Epidermal melanocyte (primary cell): ENCODE data around the gene PACSIN2.

Experiments used
- DNase-seq: peaks from one replicate; pipeline ENCODE4 v3.0.0; 2011; ENCODE audit warnings: low spot score; ENCODE audit not compliant: insufficient read length

Gene PACSIN2

DNA sequence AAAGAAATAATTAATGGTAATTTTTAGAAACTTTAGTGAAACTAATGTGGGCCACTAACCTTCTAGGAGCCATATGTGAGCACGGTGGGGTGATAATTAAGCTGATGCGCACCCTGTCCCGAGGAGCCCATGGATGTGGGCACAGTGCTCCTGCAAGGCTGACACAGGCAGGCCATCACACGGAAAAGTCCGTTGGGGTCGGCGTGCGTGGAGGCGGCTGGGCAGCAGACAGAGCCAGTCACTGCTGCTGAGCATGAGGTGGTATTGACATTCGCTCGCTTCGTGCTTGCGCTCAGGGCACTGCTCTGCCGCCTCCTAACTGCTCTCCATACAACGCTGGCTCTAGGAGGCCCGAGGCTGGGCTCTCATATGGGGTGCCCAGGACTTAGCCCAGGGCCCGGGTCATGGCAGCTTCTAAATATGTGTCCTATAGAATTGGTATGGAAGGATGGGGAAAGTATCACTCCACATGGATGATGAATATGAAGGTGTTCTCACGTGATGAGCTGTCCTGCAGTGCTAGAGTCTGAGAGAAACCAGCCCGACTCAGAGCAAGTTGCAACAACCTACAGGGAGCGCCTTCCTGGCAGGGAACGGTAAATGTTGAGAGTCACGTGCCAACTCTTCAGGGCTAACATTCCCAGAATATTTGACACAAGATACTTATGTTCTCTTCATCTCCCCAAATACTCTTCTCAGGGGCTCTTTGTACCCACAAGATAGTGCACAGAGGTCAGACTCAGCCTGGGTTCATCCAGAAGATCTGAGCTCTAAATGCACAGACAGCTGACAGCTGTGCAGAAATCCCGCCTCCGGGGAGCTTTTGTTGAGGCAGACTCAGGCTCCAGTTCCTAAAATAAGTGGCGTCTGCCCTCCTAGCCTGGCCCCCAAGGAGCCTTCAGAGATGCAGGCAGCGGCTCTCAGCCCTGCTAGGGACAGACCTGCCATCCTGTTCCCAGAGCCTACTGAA lies 107.3 kb downstream of the PACSIN2 start:
- DNase-seq = no peak

DNA sequence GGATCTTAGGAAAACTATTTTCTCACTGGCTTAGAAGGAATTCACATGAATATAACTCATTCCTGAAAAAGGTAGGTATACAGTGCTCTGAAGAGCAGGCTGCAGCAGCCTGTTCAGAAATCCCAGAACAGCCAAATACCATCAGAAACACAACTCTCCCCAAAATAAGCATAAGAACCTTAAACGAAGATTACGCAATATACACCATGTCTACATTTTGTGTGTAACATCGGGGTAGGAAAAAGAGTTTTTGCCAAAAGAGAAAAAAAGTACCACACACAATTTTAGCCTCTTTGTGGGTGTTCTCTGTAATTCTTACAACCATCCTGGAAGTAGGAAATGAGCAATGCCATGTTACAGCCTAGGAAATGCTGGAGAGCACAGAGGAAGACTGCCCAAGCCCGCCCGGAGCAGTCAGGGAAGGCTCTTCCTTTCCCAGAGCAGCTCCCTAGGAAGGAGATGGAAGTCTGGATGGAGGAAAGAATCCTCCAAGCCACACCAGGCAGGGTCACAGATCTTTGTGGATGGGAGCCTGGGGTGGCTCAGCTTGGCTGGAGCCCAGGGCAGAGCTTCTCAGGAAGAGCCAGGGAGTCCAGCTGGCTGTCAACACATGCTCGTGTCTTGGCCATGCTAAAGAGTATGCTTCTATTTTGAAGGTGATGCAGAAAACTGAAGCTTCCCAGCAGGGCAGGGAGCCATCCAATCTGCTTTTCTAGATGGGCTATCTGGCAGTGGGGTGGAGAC lies 108.2 kb downstream of the PACSIN2 start:
- no peak for DNase-seq

DNA sequence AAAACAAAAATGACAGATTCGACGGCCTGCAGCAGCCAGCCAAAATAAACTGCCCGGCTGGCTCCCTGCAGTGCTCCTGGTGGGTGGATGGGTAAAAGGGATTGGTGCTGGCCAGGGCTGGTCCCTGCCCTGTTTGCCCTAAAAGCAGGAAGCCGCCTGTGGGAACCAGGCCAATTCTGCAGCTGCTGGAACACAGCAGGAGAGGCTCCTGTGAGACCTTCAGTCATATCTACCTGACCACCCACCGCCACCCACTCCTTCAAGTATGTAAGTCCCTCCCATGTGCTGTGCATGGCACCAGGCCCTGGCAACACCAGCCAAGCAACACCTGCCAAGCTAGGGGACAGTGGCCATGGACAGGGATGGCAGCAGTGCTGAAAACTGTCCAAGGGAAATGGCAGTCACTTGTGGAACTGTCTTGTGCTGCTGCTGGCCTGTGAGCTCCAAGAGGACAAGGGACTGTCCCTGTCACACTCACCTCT lies 109.2 kb downstream of the PACSIN2 start:
- DNase-seq = no peak

DNA sequence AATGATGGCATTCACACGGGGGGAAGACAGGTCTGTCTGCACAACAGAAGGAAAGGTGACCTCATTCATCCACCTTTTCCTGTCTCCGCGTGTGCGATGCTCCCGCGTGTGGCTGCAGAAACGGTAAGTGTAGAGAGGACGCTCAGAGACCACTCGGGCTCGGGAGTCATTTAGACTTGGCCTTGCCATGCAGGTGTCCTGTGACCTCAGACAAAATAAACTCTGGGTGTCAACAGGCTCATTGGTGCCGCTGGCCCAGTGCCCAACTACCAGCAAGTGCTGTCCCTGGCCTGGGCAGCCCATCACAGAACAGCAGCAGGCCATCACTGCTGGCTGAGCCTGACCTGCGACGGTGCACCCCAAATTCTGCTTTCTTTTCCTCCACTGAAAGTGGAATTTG lies 109.7 kb downstream of the PACSIN2 start:
- no peak for DNase-seq

DNA sequence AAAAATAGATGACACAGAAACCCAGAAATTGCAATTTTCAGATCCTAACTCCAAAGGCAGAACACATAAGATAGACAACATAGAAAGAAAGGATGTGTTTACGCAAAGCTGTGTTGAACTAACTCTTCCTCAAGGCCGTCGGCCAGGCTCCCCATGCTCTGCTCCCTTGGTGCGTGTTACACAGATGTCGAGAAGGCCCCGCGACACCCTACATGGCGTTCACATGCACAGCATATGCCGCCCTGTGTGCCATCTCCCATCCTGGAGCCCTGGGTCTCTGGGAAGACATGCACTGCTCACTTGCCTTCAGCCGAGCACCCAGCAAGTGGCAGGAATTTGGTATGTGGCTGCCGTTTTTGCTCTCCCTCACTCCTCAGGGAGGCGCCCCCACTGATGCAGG lies 110.9 kb downstream of the PACSIN2 start:
- no peak for DNase-seq

DNA sequence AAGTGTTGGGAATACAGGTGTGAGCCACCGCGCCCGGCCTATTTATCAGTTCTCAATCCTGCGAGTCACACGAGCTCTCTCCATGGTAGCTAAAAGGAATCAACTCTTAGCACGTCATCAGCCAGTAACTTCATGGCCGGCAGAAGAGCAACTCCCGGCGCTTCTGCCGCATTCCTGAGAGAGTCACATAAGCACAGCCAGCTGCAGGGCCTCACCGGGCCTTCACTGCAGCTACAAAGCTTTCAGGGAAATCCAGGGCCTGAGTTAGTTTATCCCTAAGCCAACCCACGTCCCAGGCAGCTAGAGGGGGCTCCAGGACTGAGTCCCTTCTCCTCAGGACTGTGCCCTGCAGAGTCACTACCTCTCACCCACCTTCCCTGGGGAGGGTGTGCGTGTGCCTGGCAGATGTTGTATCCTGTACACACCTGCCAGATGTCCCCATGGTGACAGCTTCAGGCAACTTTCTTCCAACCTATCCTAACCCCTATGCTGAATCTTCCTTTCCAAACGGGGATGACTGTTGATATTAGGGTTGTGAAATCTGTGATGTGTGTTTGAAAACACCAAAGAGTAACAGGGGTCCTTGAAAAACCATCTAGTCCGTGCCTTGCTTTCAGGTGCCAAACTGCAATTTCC lies 112.0 kb downstream of the PACSIN2 start:
- no peak for DNase-seq

DNA sequence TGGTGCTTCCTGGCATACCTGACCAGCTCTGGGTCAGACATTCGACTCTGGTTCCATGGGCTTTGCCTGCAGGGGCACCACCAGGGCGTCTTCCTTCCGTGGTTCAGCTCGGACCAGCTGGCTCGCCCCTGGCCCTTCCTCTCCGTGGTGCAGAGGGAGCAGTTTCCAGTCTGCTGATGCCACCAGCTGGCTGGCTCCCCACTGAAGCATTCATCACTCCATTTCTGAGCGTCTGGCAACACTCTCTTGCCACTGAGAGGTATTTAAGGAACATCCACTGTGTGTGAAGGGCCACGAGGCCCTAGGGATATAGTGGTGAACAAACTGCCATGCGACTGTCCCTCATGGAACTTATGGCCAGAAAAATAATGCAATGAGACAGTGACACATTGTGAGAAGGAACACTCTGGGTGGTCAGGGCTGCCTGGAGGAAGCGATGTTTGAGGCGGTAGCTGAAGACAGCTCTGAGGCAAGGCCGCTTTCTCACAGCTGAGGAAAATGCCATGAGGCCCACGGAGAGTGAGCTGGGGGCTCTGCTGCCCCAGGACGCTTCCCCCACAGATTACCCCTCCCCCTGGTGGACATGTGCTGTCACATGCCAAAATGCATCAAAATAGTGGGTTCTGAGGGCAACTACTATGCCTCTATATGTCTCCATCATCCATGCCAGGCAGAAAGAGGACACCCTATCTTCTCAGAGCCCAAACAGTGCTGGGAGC lies 113.0 kb downstream of the PACSIN2 start:
- no peak for DNase-seq

DNA sequence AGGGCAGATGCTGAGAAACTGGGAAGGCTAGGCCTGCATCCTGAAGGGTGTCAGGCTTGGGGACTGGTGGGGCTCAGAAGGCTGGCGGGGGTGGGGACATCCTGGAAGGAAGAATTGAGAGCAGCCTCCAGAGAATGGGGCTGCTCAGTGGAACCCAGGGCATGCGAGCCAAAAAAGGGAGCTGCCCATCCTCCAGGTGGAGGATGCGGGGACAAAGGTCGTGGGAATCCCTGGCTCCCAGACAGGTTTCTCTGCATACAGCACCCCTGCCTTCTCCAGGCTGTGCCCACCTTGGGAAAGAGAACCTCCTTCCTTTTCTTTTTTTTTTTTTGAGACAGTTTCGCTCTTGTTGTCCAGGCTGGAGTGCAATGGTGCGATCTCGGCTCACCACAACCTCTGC lies 117.0 kb downstream of the PACSIN2 start:
- no peak for DNase-seq

DNA sequence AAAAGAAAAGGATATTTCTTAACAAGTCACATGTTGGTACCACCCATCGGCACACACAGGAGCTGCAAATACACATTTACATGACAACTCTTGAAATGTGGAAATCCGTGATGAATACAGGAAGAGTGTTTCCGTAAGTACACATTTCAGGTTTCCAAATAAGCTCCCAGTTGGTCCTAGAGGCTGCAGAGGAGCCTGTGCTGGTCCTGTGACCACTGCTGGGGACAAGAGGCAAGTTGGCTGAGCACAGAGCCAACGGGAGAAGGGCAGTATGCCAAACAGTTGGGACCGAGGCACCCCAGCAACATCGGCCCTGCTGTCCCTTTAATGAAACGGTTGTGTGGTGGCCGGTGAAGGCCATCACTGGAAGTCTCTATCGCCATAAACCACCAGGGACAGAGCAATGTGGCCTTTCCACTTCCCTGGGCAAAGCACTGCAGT lies 119.4 kb downstream of the PACSIN2 start:
- no peak for DNase-seq

DNA sequence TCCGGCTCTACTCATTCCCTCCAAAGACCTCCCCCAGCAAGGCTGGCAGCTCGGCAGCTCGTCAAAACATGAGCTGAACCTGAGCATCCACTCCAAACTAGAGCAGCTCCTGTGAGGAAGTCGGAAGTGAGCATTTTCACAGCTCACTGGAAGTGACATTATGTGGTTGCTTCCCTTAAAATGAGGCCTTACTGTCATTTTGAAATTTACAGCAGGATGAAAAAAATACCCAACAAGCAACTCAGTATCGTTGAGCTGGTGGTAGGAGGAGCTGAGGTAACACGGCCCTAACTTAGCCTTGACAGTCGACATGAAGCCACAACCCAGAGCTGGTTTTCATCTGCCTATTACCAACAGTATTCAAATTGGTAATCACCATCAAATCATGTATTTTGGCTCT lies 119.9 kb downstream of the PACSIN2 start:
- no peak for DNase-seq

DNA sequence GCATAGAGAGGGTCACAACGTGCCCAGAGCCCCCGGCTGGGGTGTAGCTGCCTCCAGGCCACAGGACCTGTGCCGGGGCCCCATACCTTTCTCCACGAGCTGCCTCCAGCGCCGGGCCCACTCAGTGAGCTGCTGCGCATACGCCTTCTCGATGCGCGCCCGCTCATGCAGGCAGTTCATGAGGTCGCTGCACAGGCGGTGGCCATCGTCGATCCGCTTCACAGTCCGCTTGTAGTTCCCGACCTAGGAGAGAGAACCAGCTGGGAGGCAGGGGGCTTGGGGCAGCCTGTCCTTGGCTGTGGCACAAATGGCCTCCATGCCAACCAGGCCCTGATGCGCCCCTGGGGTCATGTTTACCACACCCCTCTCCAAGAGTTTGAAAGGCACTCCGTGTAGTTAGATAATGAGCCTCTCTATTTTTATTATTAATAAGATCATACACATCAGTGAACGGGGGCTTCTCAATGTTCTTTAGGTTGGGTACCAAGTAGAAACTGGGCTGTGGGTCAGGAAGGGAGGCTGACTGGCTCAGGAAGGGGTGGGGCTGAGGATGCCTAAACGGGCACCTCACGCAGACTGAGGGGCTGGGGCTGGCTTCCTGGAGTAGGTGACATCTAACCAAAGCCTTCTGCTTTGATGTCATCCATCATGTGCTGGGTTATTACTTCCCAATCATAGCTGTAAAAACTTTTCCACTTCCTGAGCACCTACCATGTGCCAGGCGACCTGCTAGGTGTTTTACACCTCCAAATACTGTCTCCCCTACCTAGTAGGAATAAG lies 121.4 kb downstream of the PACSIN2 start:
- DNase-seq = no peak

DNA sequence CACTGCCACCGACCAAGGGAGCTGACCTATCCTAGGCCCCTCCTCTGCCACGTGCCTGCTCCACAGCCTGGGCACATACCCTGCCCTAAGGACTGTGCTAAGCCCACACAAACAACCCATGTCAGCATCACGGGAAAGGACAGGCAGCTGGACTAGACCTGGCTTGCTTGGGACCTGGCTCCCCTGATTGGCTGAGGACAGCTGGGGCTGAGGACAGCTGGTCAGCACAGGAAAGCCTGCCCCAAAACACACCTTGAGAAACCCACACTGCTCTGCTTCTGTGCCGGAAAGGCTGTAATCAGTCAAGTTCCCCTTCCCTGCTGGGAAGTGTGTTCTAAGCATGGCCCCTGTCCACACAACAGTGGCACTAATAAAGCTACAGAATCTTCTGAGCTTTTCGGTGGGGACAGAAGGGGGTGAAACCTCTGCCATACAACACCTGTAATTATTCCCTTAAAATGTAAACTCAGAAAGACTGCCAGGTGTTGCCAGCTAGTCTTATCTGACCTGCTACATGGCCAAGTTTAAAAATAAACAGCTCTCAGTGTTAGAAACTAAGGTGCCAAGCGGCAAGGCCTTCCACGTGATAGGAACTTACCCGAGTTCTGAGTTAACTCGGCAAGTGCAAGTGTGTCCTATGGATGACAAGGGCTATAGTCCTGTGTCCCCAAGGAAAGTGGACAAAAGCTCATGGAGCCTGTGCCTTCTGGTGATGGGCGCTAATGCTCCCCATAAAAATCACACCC lies 122.2 kb downstream of the PACSIN2 start:
- no peak for DNase-seq

DNA sequence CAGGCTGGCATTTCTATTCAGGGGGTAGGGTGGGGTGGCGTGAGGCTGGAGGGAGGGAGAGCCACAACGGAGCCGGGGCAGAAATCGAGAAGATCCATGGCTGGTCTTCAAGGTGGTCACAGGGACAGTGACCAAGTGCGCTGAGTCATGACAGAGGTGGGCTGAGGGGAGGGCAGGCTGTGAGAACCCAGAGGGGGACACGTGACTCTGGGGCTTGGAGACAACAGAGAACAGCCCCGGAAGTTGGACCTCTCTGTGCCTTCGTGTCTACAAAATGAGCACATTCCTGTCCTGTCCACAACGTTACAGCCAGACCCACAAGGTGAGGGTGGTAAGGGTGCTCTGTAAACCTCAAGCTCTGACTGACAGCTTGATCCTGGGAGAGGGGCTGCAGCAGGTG lies 122.8 kb downstream of the PACSIN2 start:
- no peak for DNase-seq

DNA sequence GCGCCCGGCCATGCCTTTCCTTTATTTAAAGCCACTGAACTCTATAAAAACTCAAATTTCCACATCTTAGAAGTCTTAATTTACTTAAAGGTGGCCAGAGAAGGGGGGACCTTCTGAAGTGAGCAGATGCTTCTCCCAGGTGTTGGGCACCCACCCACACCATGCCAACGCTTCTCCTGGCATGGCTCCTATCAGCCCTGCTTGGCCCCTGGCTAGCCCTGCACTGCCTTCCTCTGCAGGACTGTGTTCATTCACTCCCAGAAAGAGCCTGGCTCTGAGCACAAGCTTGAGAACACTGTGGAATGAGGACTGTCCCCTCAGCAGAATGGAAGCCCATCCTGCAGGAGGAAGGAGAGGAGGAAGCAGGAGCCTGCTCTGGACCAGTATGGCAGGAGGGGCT lies 123.3 kb downstream of the PACSIN2 start:
- no peak for DNase-seq

DNA sequence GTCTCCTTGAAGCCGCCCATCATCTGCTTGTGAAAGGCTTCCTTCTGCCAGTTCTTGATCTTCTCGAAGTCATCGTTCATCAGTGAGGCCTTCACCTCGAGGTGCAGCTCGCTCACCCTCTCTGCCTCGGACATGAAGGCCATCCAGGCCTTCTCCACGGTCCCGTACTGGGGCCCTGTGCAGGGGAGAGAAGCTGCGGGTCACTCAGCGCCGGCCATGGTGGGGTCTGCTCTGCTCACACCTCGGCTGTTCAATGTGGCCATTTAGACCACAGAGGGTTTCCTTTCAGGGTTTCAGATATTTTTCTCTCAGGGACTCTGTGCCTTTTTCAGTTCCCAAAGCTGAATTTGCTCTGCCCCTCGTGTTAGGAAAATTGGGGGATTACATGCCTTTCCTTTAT lies 123.9 kb downstream of the PACSIN2 start:
- DNase-seq = no peak

DNA sequence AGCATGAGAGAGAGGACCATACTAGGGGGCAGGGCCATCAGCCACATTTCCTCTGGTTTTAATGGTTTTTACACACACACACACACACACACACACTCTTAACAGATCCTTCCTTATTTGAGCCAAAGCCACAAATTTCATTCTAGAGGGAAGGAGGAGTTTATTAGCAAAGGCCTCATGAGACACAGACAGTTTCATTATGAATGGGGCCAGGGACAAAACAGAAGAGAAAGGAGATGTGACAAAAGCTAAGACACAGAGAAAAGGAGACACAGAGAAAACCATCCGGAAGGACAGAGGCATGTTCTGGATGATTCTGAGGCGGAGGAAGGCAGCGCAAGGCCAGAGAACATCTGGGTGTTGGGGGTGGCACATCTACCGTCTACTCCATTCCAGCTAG lies 125.6 kb downstream of the PACSIN2 start:
- DNase-seq = peak; percentile 53

DNA sequence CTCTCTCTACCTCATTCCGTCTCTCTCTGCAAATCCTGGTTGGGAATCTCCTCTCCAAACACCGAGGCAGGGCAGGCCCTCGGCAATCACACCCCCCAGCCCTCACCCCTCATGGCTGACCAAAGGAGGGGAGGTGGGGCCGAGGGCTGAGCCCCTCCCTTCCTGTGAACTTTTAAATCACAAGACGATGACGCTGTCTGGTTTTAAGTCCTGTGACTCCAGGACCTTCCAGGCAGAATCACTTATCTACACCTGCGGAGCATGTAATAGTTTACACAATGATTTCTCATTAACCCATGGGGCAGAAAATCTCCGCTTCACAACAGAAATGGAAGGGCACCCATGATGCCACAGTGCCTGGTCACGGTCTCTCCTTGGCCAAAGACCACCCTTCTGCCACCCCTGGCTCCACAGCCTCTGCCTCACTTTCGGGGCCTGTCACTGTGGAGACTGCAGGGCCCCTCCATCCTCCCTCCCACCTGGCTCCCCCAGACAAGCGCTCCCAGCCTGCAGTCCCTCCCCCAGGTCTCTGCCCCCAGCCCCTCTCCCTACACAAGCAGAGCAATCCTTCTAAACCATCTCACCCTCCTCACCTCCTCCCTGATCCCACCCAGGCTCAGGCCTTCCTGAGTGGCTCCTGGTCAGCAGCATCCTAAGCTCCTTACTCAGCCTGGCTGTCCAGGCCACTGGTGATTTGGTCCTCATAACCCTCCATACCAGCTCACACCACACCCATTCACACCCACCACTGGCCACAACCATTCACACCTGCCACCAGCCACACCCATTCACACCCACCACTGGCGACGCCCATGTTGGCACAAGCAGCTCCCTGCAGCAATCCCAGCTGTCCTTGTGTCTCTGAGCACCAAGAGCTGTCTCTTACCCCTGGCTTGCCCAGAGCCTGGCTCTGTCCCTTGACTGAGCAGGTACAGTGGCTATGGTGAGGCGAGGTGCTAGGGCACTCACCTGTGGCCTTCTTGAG lies 127.1 kb downstream of the PACSIN2 start:
- no peak for DNase-seq

DNA sequence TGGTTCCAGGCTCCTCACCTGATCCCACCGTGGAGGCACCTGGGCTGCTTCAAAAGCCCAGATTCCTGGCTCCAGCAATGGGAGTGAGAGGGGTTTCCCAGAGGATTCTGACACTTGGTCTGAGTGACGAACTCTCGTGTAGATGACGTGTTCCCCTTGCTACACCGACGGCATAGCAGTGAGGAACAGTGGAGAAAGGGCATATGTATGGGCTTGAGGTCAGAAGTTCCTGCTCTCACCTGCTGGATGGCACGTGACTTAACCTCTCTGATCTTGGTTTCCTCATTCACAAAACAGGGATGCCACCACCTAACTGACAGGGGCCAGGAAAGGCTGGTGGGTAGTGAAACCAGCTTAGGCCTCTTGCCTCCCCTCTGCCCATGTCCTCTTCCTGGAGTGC lies 127.8 kb downstream of the PACSIN2 start:
- DNase-seq = no peak

DNA sequence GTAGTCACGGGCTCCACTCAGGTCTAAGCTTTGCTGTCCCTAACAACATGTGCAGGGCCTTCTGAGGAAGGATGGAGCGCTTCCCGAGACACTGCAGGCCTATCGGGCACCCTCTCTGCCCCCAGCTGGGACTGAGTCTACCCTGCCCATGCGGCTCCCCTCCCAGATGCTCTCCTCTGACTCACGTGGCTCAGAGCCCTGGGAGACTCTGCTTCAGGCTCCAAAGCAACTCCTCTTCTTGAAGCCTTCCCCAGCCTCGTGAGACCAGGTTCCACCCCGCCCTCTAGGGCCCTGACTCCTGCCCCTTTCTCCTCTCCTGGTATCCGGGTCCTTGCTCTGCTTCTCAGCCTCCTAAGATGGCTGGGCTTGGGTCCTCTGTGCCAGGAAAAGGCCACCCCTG lies 129.5 kb downstream of the PACSIN2 start:
- DNase-seq = no peak
